LNCaP clone FGC (cell line): Measurements from ENCODE around the gene ZNF362.

Source experiments
- DNase-seq: peaks from one replicate; pipeline ENCODE4 v3.0.0-alpha.2; 2011; ENCODE audit warnings: low read depth
- H3K4me3 ChIP-seq: 2 replicates; pipeline ENCODE4 v1.5.1; 2011; ENCODE audit warnings: mild to moderate bottlenecking, low read depth, low read length, control low read depth
- TF ChIP-seq, protein P1 (sequence below): IDR thresholded peaks from 2 replicates; pipeline ENCODE4 v1.5.1; 2012; ENCODE audit warnings: mild to moderate bottlenecking; ENCODE audit not compliant: control insufficient read depth, insufficient read depth; ENCODE audit errors: extremely low read depth

ZNF362 gene

DNA sequence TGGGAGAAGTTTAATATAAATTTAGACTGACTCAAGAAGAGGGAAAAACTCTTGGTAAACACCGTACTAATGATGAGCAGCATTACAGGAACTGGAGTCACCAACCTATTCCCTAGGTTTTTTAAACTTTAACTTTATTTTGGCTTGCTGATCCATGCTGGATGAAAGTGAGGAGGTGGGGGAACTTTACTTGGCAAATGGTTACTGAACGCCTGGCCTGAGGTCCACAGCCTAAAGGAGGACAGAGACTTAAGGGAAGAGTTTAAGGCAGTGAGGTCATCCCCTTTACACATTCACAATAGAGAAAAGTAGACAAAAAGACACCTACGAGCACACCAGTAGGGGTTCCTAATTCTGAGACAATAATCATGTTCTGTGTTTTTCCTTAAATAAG lies 90.2 kb downstream of the ZNF362 start:
- TF ChIP-seq, protein P1, sequence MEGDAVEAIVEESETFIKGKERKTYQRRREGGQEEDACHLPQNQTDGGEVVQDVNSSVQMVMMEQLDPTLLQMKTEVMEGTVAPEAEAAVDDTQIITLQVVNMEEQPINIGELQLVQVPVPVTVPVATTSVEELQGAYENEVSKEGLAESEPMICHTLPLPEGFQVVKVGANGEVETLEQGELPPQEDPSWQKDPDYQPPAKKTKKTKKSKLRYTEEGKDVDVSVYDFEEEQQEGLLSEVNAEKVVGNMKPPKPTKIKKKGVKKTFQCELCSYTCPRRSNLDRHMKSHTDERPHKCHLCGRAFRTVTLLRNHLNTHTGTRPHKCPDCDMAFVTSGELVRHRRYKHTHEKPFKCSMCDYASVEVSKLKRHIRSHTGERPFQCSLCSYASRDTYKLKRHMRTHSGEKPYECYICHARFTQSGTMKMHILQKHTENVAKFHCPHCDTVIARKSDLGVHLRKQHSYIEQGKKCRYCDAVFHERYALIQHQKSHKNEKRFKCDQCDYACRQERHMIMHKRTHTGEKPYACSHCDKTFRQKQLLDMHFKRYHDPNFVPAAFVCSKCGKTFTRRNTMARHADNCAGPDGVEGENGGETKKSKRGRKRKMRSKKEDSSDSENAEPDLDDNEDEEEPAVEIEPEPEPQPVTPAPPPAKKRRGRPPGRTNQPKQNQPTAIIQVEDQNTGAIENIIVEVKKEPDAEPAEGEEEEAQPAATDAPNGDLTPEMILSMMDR: no peak
- no peak for DNase-seq
- no peak overlapping the region for H3K4me3 ChIP-seq

DNA sequence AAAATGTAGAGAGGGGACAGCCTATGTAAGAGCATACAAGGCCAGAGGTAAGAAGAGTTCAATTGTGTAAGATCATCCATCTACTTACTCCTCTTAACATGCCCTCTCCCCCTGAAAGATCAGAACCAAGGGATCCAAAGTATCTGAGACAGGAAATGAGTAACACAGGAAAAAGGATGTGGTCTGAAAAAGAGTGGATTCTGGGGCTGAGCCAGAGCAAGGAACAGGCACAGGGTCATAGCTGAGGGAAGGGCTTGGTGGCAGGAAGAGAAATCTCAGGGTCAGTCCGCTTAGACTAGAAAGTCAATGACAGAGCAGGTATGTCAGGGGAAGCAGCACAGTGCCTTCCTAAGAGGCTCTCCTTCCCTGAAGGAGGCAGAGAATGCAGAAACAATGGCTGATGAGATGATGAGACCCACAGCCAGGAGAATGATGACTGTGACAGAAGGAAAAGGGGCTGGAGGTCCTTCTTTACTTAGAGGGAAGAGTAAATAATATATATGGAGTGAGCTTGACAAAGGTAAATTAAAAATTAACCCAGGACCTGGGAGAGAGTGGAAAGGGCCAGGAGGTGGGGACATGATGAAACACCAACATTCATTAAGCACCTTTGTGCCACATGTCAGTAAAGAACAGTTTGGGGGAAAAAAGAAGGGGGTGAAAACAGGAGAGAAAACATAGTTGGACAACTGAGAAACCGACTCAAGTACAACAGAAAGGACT lies 90.8 kb downstream of the ZNF362 start:
- DNase-seq: no peak
- peak overlapping the region; percentile 66; the same call in 1 of the 2 replicates for H3K4me3 ChIP-seq
- TF ChIP-seq, protein P1: no peak

DNA sequence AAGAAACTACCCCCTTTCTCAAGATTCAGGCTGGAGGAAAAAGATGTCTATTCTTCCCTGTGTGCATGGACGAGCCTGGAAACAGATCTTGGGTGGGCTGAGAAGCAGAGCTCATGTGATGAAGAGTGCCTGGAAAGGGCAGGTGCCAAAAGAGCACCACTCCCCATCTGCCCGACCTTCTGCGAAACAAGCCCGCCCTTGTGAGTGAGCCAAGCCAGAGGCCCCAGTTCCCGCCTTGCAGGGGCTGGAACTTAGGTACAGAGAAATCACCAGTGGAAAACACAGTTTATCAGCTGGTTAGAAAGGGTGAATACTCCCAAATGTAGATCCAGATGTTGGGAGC lies 91.3 kb downstream of the ZNF362 start:
- TF ChIP-seq, protein P1: no peak
- no peak for DNase-seq
- peak overlapping the region; percentile 66; the same call in 1 of the 2 replicates for H3K4me3 ChIP-seq

DNA sequence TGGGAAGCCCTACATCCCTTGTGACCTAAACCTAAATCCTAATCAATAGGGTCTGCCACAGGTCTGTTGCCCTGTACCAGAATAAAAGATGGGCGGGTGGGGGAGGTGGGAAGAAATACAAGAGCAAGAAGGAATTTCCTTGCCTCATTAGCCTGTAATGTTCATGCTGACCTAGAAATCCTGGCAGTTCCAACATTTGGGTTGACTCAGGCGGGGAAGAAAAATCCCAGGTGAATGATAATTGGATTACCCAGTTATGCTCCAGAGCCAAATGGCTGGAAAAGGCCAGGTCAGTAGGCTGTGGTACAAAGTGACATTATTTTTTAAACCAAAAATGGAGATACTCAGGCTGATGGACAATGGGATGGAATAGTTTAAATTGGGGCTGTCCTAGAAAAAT lies 91.9 kb downstream of the ZNF362 start:
- H3K4me3 ChIP-seq: peak overlapping the region; percentile 66
- no peak for DNase-seq
- TF ChIP-seq, protein P1: no peak

DNA sequence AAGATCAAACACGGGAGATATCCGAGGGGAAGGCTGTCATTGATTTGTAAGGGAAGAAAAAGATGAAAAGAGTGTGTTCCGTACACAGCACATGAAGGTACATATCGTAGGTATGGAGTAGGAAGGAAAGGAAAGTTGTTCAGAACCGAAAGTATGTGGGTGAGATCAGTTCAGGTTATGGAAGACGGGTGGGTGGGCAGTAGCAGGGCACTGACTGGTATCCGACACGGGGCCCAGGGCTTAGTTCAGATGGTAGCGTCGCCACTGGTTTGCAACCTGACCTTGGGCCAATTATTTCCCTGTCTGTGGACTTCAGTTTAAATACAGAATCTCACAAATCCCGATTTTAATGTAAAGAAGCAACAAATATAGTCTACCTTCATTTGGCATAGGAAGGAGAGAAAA lies 92.4 kb downstream of the ZNF362 start:
- peak overlapping the region; percentile 66 for H3K4me3 ChIP-seq
- no peak for DNase-seq

DNA sequence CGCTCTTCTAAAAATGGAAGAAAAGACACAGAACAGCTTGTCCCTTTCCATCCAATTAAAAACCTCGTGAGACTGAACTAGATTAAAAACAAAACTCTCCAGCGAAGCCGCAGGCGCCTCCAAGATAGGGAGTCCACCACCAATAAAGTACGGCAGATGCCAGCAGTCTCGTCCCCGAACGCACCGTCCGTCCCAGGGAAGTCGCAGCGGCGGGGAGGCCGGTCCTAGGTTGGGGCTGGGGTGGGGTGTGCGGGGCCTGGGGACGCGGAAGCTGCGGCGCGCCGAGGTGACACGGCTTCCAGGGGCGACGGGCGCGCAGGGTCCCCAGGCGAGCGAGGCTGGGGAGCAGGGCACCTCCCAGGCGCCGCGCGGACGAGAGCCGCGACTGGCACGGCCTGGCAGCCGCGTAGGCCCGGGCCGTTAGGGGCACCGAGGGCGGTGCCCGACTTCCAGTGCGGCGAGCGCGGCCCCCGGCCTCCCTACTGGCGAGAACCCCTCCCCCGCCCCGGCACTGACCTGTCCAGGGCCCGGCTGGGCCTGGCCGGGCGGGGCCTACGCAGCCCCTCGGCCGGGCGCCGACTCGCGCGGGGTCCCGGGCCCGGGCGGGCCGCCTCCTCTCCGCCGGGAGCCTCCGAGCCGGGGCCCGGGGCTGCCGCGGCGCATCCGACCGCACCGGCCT lies 92.9 kb downstream of the ZNF362 start:
- TF ChIP-seq, protein P1: no peak
- peak overlapping the region; percentile 66 for H3K4me3 ChIP-seq
- no peak for DNase-seq

More for the DNA sequence above, 92.4 kb downstream of the ZNF362 start:
- TF ChIP-seq, protein P1: no peak
